Measurements from ENCODE around the gene STK11. TPM values are rescaled to one million over a fixed set of nuclear protein-coding genes. Genes with fewer than 3 reads are reported as not detected.

STK11 gene
- total and polyA plus RNA-seq, 7 experiments from 2014 or later: 13.9 to 91.3 (median 71.5) TPM

DNA sequence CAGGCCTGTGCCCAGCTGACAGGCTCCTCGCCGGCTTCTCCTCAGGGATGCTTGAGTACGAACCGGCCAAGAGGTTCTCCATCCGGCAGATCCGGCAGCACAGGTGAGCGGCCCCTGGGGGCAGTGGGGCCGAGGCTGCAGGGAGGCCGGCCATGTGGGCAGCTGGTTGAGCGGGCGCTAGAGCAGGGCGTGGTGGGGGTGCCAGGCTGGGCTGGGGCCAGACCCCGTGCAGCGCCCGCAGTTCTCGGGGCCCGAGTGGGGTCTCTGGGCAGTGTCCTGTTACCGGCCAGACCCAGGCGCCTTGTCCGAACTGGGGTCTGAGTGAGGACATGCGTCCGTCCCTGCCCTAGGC lies 16.3 kb downstream of the STK11 start:
- Histone ChIP-seq H3K4me3 (ENCODE audit: low read length) (no peak overlapping the region), H3K4me1 (ENCODE audit: control insufficient read depth in 2 of 2, insufficient read depth in 2 of 2, low read length in 2 of 2) (no peaks in the 10 kb centered on the region), H3K36me3 (ENCODE audit: control insufficient read depth in 2 of 3, insufficient read depth in 3 of 3, low read length in 3 of 3) (peaks cover 0 to 77% (median 5%) of the 10 kb centered on the region in 3 experiments), H3K27ac (ENCODE audit: low read depth, low read length) (no peak overlapping the region), H3K9me3 (ENCODE audit: control insufficient read depth in 2 of 3, low read length in 3 of 3) (no peaks in the 10 kb centered on the region), H3K27me3 (ENCODE audit: control insufficient read depth in 2 of 2, insufficient read depth in 2 of 2, low read length in 2 of 2) (no peaks in the 10 kb centered on the region)
- intact Hi-C loops (cut with micrococcal nuclease): no loop called here
- CTCF ChIA-PET: no interaction called here
- no peak overlapping the region for H3K4me3 Mint-ChIP-seq
- H3K36me3 Mint-ChIP-seq: peaks cover 0 to 1% (median 0%) of the 10 kb centered on the region in 5 donors
- no peak for ATAC-seq
- no peak overlapping the region for H3K27ac Mint-ChIP-seq
- H3K27me3 Mint-ChIP-seq: no peaks in the 10 kb centered on the region
- no peak for DNase-seq
- H3K4me1 Mint-ChIP-seq: peaks cover 0 to 4% (median 0%) of the 10 kb centered on the region in 7 donors
- POLR2A ChIA-PET: no interaction called here
- no peaks in the 10 kb centered on the region for H3K9me3 Mint-ChIP-seq

DNA sequence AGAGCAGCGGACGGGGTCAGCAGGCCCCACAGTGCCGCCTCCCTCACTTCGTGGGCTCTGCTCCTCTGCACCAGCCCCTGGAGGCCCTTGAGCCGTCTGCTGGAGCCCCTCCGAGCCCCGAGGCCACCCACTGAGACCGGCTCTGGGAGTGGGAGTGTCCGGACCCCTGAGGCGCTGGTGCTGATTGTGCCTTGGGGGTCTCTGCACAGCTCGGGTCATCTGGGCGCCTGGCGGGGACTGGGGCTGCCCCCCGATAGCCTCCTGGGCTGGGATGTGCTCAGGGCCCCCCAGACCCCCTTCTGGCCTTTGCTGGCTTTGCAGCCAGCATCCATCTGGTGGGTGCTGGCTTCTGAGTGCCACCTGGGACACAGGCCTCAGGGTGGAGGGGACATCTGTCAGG lies 16.8 kb downstream of the STK11 start:
- POLR2A ChIA-PET: no interaction called here
- H3K27ac Mint-ChIP-seq: no peak overlapping the region
- DNase-seq: no peak
- H3K36me3 ChIP-seq (ENCODE audit: control insufficient read depth in 2 of 3, insufficient read depth in 3 of 3, low read length in 3 of 3): peaks cover 0 to 83% (median 5%) of the 10 kb centered on the region in 3 experiments
- no peaks in the 10 kb centered on the region for H3K9me3 Mint-ChIP-seq
- no peaks in the 10 kb centered on the region for H3K9me3 ChIP-seq (ENCODE audit: control insufficient read depth in 2 of 3, low read length in 3 of 3)
- H3K4me3 Mint-ChIP-seq: no peak overlapping the region
- no peak overlapping the region for H3K4me3 ChIP-seq (ENCODE audit: low read length)
- H3K4me1 ChIP-seq (ENCODE audit: control insufficient read depth in 2 of 2, insufficient read depth in 2 of 2, low read length in 2 of 2): no peaks in the 10 kb centered on the region
- intact Hi-C loops (cut with micrococcal nuclease): no loop called here
- H3K27me3 ChIP-seq (ENCODE audit: control insufficient read depth in 2 of 2, insufficient read depth in 2 of 2, low read length in 2 of 2): no peaks in the 10 kb centered on the region
- ATAC-seq: no peak
- H3K4me1 Mint-ChIP-seq: no peaks in the 10 kb centered on the region
- no peak overlapping the region for H3K27ac ChIP-seq (ENCODE audit: low read depth, low read length)
- H3K36me3 Mint-ChIP-seq: peaks cover 0 to 1% (median 0%) of the 10 kb centered on the region in 5 donors
- no peaks in the 10 kb centered on the region for H3K27me3 Mint-ChIP-seq
- CTCF ChIA-PET: interaction anchor here (1.0 kb wide), 1 partner anchor 22 kb away, joined by 3 read pairs; no protein-coding TSS in a partner anchor

DNA sequence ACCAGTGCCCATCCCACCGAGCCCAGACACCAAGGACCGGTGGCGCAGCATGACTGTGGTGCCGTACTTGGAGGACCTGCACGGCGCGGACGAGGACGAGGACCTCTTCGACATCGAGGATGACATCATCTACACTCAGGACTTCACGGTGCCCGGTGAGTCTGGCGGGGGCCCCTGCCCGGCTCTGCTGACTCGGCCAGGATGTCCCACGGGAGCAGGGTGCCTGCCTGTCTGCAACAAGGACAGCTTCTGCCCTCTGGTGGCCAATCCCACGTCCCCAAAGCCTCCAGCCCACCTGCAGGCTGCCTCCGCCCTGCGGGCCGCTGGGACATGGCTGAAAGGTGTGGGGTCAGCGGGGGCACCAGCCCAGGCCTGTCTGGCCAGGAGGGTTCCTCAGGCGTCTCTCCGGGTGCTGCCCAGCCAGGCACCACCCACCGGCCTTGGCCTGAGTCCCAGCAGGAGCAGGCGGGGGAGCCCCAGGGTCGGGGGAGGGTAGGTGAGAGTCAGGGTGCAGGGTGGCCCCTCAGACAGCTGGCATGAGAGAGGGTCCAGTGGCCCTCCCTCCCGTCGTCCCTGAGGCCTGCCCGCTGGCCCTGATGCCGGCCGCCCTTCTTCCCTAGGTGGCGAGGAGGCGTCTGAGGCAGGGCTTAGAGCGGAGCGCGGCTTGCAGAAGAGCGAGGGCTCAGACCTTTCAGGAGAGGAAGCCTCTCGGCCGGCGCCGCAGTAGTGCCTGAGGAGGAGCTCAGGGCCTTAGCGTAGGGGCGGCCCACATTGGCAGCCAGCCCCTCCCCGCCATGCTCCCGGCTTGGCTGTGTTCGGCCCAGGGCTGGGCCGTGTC lies 17.7 kb downstream of the STK11 start:
- DNase-seq: peak in 1 of 9 donors; percentile 27
- Mint-ChIP-seq H3K4me3 (no peak overlapping the region), H3K9me3 (no peaks in the 10 kb centered on the region), H3K27ac (no peak overlapping the region), H3K36me3 (peaks cover 0 to under 1% (median 0%) of the 10 kb centered on the region in 5 donors), H3K27me3 (no peaks in the 10 kb centered on the region), H3K4me1 (no peaks in the 10 kb centered on the region)
- H3K9me3 ChIP-seq (ENCODE audit: control insufficient read depth in 2 of 3, low read length in 3 of 3): no peaks in the 10 kb centered on the region
- peaks cover 0 to 86% (median 5%) of the 10 kb centered on the region in 3 experiments for H3K36me3 ChIP-seq (ENCODE audit: control insufficient read depth in 2 of 3, insufficient read depth in 3 of 3, low read length in 3 of 3)
- H3K4me3 ChIP-seq (ENCODE audit: low read length): no peak overlapping the region
- no peaks in the 10 kb centered on the region for H3K27me3 ChIP-seq (ENCODE audit: control insufficient read depth in 2 of 2, insufficient read depth in 2 of 2, low read length in 2 of 2)
- POLR2A ChIA-PET: no interaction called here
- peak; percentile 26 for ATAC-seq
- intact Hi-C loops (cut with micrococcal nuclease): no loop called here
- no peak overlapping the region for H3K27ac ChIP-seq (ENCODE audit: low read depth, low read length)
- H3K4me1 ChIP-seq (ENCODE audit: control insufficient read depth in 2 of 2, insufficient read depth in 2 of 2, low read length in 2 of 2): no peaks in the 10 kb centered on the region
- CTCF ChIA-PET: interaction anchor here (1.0 kb wide), 1 partner anchor 21 kb away, joined by 3 read pairs; no protein-coding TSS in a partner anchor

DNA sequence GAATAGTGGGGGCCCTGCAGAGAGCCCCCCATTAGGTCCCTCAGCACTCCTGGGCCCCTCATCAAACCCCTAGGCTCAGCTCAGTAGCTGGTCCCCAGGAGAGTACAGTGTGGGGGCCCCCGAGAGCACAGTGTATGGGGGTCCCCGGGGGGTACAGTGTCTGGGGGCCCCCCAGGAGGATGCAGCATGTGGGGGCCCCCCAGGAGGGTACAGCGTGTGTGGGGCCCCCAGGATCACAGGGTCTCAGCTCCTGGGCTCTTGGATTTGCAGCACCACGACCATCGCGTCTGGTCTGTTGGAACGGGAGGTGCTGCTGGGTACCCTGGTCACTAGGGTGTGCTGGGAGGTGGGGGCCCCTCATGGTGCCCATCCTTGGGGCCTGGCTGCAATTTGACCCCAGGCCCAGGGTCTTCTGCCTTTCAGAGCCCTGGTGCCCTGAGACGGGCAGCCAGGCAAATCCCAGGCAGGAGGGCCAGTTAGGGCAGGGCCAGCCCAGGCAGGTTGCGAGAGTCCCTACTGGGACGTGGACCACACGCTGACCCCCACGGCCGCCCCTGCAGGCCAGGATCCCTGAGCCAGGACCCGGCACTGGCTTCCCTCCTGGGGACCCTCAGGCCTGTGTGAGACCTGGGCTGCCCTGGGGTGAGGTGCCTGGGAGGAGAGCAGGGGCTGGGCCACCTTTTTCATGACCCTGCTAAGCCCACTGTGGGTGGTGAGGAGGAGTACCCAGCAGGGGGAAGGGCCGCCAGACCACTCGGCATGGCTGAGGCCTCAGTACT lies 18.7 kb downstream of the STK11 start:
- no peaks in the 10 kb centered on the region for H3K36me3 Mint-ChIP-seq
- H3K4me3 ChIP-seq (ENCODE audit: low read length): no peak overlapping the region
- CTCF ChIA-PET: no interaction called here
- no peak overlapping the region for H3K27ac Mint-ChIP-seq
- intact Hi-C loops (cut with micrococcal nuclease): no loop called here
- POLR2A ChIA-PET: no interaction called here
- H3K9me3 Mint-ChIP-seq: no peaks in the 10 kb centered on the region
- ATAC-seq (no peak), DNase-seq (no peak)
- no peak overlapping the region for H3K4me3 Mint-ChIP-seq
- H3K4me1 ChIP-seq (ENCODE audit: control insufficient read depth in 2 of 2, insufficient read depth in 2 of 2, low read length in 2 of 2): no peaks in the 10 kb centered on the region
- no peaks in the 10 kb centered on the region for H3K27me3 Mint-ChIP-seq
- peaks cover 0 to 81% (median 5%) of the 10 kb centered on the region in 3 experiments for H3K36me3 ChIP-seq (ENCODE audit: control insufficient read depth in 2 of 3, insufficient read depth in 3 of 3, low read length in 3 of 3)
- H3K27me3 ChIP-seq (ENCODE audit: control insufficient read depth in 2 of 2, insufficient read depth in 2 of 2, low read length in 2 of 2): no peaks in the 10 kb centered on the region
- H3K9me3 ChIP-seq (ENCODE audit: control insufficient read depth in 2 of 3, low read length in 3 of 3): no peaks in the 10 kb centered on the region
- H3K27ac ChIP-seq (ENCODE audit: low read depth, low read length): no peak overlapping the region
- H3K4me1 Mint-ChIP-seq: no peaks in the 10 kb centered on the region

DNA sequence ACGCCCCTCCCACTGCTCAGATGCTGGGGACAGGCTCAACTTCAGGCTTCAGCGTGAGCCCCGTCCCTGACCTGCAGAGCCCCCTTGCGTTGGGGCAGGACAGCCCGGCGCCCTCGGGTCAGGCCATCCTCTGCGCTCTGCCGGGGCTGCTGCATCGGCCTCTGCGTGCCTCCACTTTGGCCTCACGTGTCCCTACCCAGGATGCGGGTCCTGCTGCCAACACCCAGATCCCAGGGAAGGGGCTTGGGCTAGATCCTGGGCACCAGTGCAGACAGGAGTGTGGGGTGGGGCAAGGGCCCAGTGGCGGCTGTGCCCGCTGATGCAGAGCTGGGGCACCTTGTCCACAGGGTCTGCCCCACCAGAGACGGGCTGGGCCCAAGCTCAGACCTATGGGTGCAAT lies 19.3 kb downstream of the STK11 start:
- H3K4me1 ChIP-seq (ENCODE audit: control insufficient read depth in 2 of 2, insufficient read depth in 2 of 2, low read length in 2 of 2): no peaks in the 10 kb centered on the region
- DNase-seq (no peak), ATAC-seq (no peak)
- intact Hi-C loops (cut with micrococcal nuclease): no loop called here
- POLR2A ChIA-PET: no interaction called here
- CTCF ChIA-PET: interaction anchor here (0.5 to 0.8 kb wide), 2 partner anchors 31 to 119 kb away, joined by 3 read pairs; no protein-coding TSS in a partner anchor
- Mint-ChIP-seq H3K27ac (no peak overlapping the region), H3K4me1 (no peaks in the 10 kb centered on the region), H3K9me3 (no peaks in the 10 kb centered on the region), H3K36me3 (no peaks in the 10 kb centered on the region), H3K4me3 (no peak overlapping the region), H3K27me3 (no peaks in the 10 kb centered on the region)
- no peaks in the 10 kb centered on the region for H3K9me3 ChIP-seq (ENCODE audit: control insufficient read depth in 2 of 3, low read length in 3 of 3)
- H3K27ac ChIP-seq (ENCODE audit: low read depth, low read length): no peak overlapping the region
- no peaks in the 10 kb centered on the region for H3K27me3 ChIP-seq (ENCODE audit: control insufficient read depth in 2 of 2, insufficient read depth in 2 of 2, low read length in 2 of 2)
- no peak overlapping the region for H3K4me3 ChIP-seq (ENCODE audit: low read length)
- peaks cover 0 to 78% (median 5%) of the 10 kb centered on the region in 3 experiments for H3K36me3 ChIP-seq (ENCODE audit: control insufficient read depth in 2 of 3, insufficient read depth in 3 of 3, low read length in 3 of 3)

DNA sequence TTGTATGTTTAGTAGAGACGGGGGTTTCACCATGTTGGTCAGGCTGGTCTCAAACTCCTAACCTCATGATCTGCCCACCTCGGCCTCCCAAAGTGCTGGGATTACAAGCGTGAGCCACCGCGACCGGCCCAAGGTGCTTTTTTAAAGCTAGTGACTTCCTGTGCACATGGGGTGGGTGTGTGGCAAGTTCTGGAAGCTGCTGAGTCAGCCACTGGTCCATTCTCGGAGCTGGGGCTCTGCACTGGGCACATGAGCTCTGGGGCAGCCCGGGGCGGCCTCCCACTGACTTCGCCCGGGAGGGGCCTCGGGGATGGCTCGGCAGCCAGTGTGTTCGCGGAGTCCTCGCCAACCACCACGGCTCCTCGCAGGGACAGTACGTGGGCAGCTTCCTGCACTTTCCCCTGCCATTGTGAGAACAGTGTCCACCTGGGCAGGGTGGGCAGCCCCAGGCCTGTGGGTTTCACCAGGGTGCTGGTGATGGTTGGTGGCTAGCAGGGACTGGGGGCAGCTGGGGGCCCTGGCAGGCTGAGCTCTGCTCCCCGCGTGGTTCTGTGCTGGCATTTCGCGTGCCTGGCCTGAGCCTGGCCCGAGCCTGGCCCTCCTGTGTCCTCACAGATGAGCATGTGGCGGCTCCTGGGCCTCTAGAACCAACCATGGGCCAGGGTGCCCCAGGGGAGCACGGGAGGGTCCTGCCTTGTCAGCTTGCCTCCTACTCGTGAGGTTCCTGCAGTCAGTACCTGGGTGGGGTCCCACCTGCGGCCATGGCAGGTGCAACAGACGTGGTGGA lies 20.1 kb downstream of the STK11 start:
- Mint-ChIP-seq H3K27ac (peak overlapping the region in 1 of 9 donors; percentile 10), H3K4me1 (no peaks in the 10 kb centered on the region), H3K27me3 (no peaks in the 10 kb centered on the region), H3K4me3 (no peak overlapping the region), H3K9me3 (no peaks in the 10 kb centered on the region), H3K36me3 (no peaks in the 10 kb centered on the region)
- intact Hi-C loops (cut with micrococcal nuclease): no loop called here
- H3K9me3 ChIP-seq (ENCODE audit: control insufficient read depth in 2 of 3, low read length in 3 of 3): no peaks in the 10 kb centered on the region
- ATAC-seq: no peak
- H3K27ac ChIP-seq (ENCODE audit: low read depth, low read length): no peak overlapping the region
- H3K27me3 ChIP-seq (ENCODE audit: control insufficient read depth in 2 of 2, insufficient read depth in 2 of 2, low read length in 2 of 2): no peaks in the 10 kb centered on the region
- H3K36me3 ChIP-seq (ENCODE audit: control insufficient read depth in 2 of 3, insufficient read depth in 3 of 3, low read length in 3 of 3): peaks cover 0 to 70% (median 2%) of the 10 kb centered on the region in 3 experiments
- ChIA-PET CTCF (interaction anchor here (0.5 to 0.8 kb wide), 2 partner anchors 32 to 120 kb away, joined by 3 read pairs; no protein-coding TSS in a partner anchor), POLR2A (interaction anchor here (1.0 kb wide), 1 partner anchor 82 kb away, joined by 3 read pairs; no protein-coding TSS in a partner anchor)
- no peak overlapping the region for H3K4me3 ChIP-seq (ENCODE audit: low read length)
- DNase-seq: peak in 1 of 9 donors; percentile 6
- H3K4me1 ChIP-seq (ENCODE audit: control insufficient read depth in 2 of 2, insufficient read depth in 2 of 2, low read length in 2 of 2): no peaks in the 10 kb centered on the region

Measured in naive thymus-derived CD4-positive, alpha-beta T cell (primary cell).